Right ventricle myocardium inferior (tissue), 1 donor: ENCODE results near the gene PRL. TPM values are rescaled to one million over a fixed set of nuclear protein-coding genes. Genes with fewer than 3 reads are reported as not detected.

ENCODE experiments used
- ATAC-seq: fragments of 200-7000 bp; cut with Tn5 transposase; one replicate; pipeline ENCODE4 v1.9.1; 2020; ENCODE audit warnings: mild to moderate bottlenecking, moderate library complexity
- DNase-seq: peaks from one replicate; pipeline ENCODE4 v3.0.0; 2021; ENCODE audit errors: missing footprints
- intact Hi-C: fragments of 100-400 bp; cut with DNase I; formaldehyde crosslinking; loops from one replicate; pipeline ENCODE4 v1.11.0; 2022
- total RNA-seq: library from RNA; stranded (reverse); fragmentation: NEBNext Ultra II Directional; extraction: Animal tissue kit (Norgen Biotek cat#: 25700); gene quantifications from one replicate; pipeline ENCODE4 v1.2.1, GENCODE V29; 2021
- donor health status: DM: no; HTN: yes; CAD: no; lungs with severe emphysema.

Gene PRL
- total RNA-seq, 1 donor from 2014 or later = not detected

DNA sequence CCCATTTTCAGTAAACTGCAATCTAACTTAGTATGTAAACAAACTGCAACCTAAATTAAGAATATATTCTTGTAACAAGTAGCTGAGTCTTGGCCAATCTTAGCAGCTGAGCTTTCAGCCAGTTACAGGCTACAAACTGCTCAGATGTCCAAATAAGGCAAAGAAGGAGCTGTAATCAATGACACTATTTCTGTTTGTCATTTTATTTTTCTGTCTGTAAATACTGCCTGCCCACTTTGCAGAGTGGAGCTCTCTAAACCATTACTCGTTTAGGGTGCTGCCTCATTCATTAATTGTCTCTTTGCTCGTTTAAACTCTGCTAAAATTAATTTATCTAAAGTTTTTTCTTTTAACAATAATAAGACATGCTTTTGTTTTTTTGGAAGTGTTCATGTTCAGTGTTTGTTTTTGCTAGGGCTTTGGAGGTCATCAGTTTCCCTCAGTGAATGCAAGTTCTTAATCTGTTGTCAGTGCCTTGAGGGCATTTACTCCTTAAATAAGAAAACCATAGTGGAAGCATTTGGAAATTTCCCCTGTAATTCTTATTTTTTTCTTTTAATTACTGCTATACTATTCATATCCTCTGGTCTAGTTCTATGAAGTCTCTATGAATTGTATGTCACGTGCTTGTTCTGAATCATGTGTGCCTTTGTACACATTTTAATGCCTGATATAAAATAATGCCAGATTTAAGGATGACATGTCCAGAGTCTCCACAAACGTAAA lies 3.6 kb upstream of the PRL start:
- intact Hi-C loops = no loop called here
- DNase-seq = no peak
- no peak for ATAC-seq

DNA sequence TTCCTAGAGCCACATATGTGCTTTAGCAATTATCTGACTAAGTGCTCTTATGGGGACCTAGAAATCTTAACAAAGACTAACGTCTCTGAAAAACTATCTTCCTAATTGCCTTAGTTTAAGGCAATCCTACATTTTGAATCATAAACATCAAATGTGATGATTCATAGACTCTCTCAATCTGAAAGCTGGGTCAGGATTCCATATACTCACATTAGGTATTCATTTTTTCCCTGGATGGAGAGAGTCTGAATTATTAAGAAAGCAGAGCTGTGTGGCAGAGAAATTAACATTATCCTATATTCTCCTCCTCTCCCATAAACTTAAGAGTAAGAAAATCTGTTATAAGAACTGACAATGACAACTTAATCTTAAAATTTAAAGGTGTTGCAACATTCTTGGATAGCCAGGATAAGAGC lies 1.6 kb upstream of the PRL start:
- ATAC-seq (no peak), DNase-seq (no peak)
- intact Hi-C loops = no loop called here

DNA sequence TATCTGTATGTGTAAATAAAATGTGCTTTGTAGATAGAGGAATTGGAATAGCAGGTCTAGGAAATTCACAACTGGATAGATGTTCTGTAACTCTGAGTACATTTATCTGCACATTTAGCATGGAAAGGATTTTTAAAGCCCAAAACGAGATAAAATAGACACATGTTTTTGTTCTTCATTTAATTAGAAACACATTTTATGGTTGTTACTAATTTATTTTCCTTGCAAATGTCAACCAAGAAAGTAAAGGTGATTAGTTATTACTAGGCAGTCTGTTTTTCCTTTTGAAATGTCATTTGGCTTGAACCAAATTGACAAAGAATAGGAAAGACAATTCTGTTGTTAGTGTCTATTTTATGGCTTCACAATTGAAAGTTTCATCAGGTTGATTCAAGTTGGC lies 769 bp downstream of the PRL start:
- intact Hi-C loops = no loop called here
- no peak for DNase-seq
- ATAC-seq = no peak

DNA sequence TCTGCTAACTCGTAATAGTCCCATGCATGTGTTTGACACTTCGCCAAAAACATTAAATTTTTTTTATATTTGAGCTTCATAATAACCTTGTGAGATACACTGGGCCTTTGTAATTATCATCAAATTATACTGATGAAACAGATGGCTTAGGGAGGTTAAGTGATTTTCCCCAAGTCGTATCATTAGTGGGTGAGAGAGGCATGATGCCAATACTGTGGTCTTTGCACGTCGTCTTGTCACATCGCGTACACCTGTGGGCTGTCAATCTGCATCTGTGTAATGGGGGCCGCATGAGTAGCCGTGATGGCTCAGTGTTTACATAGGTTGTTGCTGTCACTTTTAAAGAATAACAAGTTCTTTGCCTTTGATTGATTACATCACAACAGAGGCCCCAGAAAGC lies 1.7 kb downstream of the PRL start:
- no peak for ATAC-seq
- intact Hi-C loops = no loop called here

DNA sequence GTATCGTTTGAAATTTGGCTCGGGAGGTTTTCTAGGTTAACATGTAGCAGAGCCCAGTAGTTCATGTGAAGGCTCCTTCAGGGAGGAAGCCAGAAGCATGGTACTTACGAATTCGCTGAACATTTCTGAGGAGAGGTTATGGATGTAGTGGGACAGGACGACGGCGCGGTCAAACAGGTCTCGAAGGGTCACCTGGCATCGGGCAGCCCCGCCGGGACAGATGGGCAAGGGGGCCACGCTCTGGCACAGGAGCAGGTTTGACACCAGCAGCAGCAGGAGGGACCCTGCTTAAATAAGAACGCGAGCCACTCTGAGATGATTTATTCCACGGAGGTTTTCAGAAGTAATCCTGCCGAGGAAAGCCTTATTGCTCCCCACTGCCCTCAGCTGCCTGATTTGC lies 2.5 kb downstream of the PRL start:
- ATAC-seq = no peak

More for the DNA sequence above, 1.7 kb downstream of the PRL start:
- DNase-seq = no peak

DNA sequence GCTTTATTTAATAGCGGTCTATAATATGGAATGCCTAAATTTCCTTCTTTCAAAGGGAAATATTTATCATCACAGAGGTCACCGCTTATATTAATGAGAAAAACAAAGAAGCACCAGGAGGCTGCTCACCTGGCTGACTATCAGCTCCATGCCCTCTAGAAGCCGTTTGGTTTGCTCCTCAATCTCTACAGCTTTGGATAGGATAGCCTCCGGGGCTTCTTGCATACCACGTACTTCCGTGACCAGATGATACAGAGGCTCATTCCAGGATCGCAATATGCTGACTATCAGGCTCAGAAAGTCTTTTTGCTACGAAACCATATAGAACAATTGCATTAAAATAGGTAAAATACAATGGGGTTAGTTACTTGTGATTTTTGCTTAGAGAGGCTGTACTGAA lies 6.8 kb downstream of the PRL start:
- ATAC-seq = no peak
- intact Hi-C loops = no loop called here
- no peak for DNase-seq

More for the DNA sequence above, 2.5 kb downstream of the PRL start:
- no peak for DNase-seq
- intact Hi-C loops = no loop called here

DNA sequence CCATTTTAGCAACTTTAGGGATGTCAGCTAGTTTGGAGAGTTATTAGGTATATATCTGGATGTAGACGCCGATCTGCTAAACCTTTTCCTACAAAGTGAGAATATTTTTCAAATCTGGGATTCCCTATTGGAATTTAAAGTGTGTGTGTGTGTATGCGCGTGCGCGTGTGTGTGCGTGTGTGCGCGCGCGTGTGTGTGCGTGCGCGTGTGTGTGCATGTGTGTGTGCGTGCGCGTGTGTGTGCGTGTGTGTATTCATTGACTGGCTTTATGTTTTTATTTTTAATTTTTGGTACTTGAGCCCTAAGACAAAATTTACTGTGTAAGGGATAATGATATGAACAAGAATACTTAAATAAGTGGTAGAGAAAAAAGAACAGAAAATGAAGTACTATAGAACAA lies 8.1 kb downstream of the PRL start:
- DNase-seq = no peak
- intact Hi-C loops = no loop called here
- no peak for ATAC-seq

DNA sequence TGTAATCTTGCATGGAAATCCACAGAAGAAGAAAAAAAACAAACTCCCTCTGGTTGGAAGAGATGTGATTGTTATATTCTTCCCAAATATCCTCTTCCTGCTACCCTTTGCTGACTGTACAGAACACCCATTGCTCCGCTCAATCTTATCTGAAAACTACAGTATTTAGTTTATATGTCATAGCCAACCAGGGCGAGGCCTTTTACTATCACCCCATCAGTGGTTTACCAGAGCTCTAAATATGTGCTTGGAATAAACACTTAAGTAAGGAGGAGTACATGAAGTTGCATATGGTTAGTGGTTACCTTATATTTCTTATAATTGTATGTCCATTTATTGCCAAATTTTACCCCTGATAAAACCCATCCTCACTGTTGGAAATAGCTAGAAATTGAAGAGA lies 12.2 kb downstream of the PRL start:
- intact Hi-C loops = no loop called here
- DNase-seq (no peak), ATAC-seq (no peak)

DNA sequence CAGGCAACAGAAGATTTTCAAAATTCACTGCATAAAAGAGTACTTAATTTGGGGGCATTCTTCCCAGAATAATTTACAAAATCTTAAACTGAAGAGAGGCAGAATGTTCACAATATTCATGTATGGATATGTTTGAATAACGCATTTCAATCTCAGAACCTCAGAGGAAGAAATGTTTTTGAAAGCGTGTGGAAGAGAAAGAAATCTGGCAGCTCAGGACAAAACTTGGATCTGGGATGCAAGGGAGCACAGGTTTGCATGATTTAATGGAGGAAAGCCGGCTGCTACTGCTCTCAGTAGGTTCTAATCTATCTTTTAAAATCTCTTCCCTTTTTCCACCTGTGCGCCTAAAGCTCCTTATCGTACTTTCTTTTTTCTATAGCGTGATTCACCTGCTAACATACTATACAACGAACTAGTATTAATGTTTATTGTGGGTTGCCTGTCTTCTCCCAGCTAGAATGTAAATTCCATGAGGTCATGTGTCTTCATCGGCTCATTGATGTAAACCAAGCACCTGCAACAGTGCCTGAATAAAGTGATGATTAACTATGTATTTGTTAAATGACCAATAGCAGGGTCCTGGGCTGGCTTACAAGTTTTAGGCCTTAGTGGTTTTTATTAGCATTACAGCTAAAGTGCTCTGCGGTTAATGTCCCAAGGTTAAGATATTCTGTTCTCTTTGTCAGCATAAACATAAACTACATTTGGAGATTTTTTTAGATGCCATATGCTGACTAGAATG lies 15.3 kb downstream of the PRL start:
- DNase-seq = no peak
- ATAC-seq = no peak
- intact Hi-C loops = no loop called here

DNA sequence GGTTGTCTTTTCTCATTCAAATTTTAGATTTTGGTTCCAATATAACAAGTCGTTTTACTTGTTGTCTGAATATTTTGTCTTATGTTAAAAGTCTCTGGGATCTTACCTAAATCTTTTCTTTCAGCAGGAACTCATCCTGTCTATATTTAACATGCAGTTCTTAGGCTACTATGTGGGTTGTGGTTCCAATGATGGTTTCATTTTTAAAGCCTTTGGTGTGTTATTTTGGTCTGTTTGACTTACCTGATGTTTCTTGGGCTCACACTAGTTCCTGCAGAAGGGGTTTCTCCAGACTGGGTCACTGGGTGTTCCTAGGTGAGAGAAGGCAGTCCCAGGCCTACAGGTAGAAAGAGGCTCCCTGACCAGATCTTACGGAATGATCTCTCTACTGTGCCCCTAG lies 17.4 kb downstream of the PRL start:
- intact Hi-C loops = no loop called here
- DNase-seq (no peak), ATAC-seq (no peak)

DNA sequence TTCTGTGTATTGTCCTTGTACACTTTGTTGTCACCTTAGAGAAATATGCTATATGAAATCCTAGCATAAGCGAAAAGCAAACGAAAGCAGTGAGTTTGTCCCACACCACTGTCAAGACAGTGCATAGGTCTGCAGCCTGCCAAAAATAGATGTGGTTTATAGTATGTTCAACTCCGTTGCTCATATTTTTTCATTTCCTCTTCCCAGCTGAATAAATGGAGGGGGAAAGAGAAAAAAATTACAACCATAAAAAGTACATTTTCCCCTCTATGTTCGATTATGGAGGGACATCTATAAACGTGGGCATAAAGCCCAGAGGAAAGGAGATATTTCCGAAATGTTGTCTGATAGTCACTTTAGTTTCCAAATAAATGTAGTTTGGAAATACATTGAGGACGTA lies 25.8 kb downstream of the PRL start:
- intact Hi-C loops = no loop called here
- no peak for ATAC-seq
- no peak for DNase-seq

DNA sequence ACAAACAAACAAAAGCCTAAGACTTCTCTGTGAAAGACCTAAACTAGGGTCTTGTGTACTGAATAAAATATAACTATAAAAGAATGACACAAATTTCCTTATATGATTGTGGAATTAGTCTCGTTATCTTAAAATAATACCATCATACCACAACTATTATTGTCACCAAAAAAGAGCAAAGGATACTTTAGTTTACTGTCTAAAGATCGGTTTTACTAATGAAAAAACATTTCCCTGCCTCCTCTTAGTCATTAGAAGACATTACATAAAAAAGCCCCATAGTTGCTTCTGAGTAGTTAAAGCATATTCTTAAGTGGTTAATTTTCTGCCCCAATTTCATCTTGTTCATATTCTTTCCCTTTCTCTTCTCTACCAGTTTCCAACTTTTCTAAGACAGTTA lies 33.1 kb downstream of the PRL start:
- ATAC-seq (no peak), DNase-seq (no peak)
- intact Hi-C loops = no loop called here

DNA sequence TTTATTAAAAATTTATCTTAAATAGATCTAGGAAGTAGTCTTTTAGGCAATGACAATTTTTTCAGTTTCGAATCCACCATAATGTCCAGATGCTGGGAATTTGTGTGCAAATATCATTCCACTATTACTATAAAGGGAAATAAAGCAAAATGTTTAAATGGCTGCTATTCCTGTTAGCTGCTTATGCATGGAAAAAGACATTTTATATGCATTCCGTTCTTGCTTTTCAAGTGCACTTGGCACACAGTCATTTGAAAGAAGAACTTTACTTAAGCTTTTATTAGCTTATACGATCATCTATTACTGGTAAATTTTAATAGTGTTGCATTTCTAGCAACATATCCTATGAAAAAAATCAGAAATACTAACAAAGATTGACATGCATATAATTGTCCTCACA lies 42.0 kb downstream of the PRL start:
- intact Hi-C loops = no loop called here
- ATAC-seq (no peak), DNase-seq (no peak)

DNA sequence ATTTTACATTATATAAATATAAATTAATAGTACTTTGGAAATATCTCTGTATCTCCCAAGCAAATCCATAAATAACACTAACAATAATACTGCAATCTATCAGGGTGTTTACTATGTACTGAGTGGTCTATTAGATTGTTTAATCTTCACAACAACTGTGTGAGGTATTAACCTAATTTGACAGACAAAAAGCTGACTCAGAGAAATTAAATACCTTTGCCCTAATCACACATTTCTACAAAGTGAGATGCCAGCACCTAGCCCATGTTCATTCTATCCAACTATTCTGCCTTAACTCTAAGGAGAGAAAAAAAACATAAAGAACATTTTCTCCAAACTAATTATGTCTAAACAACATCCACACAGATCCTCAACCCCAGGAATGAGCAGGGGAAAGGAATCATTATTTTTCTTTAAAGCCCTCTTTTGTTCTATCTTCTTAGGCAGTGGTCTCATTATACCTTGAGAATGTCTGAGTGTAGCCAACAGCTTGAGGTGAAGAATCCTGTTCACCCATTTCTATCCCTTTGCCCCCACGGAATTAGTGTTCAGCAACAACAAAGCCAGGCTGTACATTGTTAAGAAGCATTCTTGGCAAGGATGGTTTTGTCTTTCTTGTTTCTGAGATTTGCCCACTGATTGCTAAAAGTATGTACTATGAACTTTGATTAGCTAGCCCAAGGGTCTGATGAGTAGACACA lies 42.7 kb downstream of the PRL start:
- DNase-seq (no peak), ATAC-seq (no peak)
- intact Hi-C loops = no loop called here

DNA sequence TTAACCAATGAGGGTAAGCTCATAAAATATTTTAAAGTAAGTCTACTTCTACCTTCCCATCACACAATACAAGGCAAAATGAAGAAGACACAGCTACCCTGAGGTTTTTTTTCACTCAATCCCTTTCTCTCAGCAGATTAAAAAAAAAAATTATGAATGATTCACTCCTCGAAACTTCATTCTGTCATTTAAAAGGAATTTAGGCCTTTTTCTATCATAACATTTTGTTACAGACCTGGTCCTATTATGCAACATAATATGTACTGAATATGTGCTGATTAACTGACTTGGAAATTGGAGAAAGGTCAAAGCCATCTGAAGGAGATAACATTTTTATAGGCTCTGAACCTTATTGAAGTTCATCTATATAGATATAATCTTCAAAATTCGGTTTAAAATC lies 45.5 kb downstream of the PRL start:
- ATAC-seq = no peak
- intact Hi-C loops = no loop called here
- DNase-seq = no peak

DNA sequence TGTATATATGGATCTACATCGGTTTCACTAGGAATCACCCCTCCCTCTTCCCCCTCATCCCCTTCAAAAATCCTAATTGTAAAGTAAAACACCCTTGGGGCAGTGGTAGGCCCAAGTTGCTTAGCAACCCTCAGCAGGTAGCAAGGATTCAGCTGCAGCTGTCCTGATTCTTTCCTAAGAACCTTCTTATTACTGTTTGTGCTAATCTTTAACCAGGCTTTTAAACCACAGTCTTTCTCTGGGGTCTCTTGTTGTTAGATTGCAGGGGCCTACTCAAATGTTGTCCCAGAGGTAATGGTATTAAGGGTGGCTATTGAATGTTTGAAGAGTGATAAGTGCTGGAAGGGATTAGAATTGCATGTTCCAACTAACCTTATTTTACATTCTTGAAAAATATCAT lies 46.4 kb downstream of the PRL start:
- intact Hi-C loops = no loop called here
- no peak for ATAC-seq
- no peak for DNase-seq

DNA sequence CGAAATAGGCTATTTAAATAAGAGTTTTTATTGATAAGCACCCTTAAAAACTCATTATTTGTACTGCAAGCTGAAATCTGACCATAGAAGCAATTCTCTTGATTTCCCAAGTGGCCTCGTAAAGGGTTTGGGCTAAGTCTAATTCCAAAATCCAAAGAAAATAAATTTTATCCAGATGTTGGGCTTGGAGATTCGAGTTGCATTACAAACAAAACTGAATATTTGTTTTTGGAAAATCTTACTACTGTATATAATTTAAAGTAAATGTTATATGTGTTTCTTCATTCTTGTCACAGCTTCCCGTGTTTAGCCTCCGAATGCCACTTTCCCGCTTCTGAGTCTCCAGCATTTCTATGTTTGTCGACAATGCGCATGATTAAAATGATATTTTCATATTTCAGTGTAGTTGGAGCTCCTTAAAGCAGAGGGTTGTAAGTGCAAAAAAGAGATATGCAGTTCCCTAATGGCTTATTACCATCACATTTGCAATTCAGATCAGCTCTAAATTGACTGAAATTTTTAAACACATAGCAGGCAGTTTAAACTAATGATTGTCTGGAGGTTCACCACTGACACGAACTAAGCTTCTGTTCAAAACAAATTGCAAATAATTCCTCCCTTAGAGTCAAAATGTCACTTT lies 47.0 kb downstream of the PRL start:
- no peak for ATAC-seq
- DNase-seq = no peak
- intact Hi-C loops = no loop called here

DNA sequence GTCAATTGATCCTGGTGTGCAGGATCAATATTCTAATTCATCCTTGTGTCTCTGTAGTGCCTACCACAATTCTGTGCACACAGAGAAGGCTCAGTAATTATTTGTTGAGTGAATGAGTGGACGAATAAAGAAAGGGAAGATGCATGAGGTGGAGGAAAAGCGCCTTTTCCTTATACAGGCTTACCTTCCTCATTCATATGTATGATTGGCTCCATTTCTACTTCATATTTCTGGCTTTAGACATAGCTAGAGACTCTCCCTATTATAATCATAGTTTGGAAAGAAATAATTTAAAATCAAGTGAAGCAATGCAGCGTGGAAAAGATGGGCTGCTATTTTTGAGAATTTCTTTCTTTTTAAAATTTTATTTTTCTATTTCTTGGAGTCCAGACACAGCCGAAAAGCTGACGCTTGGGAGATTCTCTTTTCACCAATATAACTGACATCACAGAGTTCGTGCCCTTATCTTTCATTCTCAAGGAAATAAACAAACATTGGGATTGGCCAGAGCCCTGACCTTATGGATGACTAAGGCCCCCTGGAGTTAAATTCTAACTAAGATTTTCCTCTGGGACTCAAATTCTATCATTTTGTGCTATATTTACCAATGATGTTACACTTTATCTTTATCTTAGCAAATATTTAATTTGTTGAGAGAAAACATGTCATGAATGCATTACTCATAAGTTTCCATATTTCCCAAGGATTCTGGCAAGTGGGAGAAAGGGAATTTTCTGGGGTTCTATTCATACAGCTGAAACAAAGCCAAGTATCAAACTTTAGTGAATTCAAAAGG lies 48.1 kb downstream of the PRL start:
- intact Hi-C loops = no loop called here
- ATAC-seq (peak; percentile 46), DNase-seq (no peak)

DNA sequence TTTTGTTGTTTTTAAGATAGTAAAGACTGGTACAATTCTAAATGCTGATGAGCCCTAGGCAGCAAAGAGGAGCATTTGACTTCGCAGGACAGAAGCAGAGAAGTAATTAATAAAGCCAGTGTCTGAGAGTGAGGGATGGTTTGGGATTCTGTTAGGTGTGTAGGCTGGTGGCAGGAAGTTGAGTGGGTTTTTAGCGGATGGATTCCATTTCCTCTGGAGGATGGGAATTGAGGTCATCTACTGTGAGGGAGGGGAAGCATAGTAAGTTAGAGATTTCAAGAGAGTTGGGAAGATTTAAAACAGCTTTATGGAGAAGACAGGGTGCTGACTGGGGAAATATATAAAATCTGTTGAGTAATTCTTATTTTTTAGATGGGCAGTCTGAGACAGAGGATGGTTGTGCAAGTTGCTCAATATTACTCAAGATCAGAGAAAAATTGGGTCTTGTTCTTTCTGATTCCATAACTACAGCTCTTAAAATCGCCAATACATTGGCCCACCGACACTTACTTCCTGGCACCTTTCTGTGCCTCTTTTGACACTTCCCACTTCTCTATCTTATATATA lies 48.8 kb downstream of the PRL start:
- ATAC-seq = no peak
- intact Hi-C loops = no loop called here
- no peak for DNase-seq
